NOMO-1 treated with DMSO at 0.1 percent for 48 hours (cell line): Measurements from ENCODE around the gene ABCG1.
A peak's percentile ranks its signal among the peaks of the same experiment; 100 is the strongest.

Experiments
- DNase-seq: peaks from one replicate; lab custom pipeline; 2025; ENCODE audit not compliant: unreplicated experiment; lab: John Stamatoyannopoulos, UW

ABCG1 gene

DNA sequence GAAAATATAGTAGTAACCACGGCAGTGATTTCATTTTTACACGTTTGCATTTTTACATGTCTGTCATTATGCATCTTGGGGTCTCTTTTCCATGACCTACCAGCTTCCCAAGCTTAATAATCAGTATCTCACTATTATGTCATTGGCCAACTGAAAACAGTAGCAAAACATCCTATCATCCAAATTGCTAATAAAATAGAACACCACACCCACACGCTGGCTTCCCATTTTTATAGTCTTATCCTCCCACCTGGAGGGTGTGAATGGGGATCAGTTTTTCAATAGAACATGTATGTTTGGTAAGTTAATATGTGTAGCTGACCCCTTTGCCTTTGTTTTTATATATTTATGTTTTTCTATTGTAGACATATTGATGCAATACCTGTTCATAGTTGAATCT lies 84.5 kb downstream of the ABCG1 start:
- no peak for DNase-seq

- no peak for DNase-seq
These were observed 85.9 kb downstream of the ABCG1 start for GRCh38 chr21:42304556-42305454.

- DNase-seq, result no peak
These were observed 86.8 kb downstream of the ABCG1 start for GRCh38 chr21:42305707-42306147.

DNA sequence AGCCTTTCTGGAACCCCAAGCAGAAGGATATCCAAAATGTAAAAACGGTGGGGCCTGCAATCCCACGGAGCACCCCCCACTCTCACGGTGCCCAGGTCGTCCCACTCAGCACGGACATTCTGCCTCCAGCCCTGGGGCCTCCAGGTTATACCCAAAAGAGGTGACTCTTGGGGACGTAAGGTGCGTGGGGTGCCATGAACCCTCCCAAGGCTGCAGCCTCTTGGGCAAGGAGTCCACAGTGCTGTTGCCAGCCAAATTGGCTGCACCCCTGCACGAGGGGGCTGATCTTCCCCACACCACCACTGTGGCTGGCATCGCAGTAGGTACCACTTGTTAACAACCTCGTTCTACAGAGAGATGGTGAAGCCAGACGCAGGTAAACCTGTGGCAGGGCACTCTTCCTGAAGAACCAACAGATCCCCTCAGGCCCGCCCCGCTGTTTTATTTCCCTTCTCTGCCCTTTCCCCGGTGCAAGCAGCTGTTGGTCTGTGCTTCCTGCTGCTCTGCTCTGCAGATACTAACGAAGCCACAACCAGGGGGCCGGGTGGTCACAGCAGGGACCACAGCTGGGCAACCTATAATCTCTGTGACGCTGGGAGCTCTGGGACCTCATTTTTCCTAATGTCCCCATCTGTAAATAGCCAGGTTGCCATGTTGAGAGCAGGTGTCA lies 87.6 kb downstream of the ABCG1 start:
- DNase-seq, result no peak

DNA sequence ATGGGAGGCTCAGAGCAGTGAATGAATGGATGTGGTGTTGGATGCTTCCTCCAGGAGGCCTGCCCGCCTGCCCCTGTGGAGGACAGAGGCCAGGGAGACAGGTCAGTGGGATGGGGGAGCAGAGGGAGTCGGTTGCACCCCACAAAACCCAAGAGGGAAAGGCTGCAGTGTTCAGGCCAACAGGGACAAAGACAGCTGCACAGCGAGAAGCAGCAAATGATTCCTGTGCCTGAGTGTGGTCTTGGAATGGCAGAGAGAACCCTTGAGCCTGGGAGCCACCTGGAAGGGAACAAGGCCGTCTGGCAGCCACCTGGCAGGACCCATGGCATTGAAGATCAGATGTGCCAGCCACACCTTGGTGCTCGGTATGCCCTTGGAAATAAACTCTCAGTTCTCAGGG lies 88.2 kb downstream of the ABCG1 start:
- DNase-seq, result no peak

- no peak for DNase-seq
These were observed 89.4 kb downstream of the ABCG1 start for GRCh38 chr21:42308161-42308913.

DNA sequence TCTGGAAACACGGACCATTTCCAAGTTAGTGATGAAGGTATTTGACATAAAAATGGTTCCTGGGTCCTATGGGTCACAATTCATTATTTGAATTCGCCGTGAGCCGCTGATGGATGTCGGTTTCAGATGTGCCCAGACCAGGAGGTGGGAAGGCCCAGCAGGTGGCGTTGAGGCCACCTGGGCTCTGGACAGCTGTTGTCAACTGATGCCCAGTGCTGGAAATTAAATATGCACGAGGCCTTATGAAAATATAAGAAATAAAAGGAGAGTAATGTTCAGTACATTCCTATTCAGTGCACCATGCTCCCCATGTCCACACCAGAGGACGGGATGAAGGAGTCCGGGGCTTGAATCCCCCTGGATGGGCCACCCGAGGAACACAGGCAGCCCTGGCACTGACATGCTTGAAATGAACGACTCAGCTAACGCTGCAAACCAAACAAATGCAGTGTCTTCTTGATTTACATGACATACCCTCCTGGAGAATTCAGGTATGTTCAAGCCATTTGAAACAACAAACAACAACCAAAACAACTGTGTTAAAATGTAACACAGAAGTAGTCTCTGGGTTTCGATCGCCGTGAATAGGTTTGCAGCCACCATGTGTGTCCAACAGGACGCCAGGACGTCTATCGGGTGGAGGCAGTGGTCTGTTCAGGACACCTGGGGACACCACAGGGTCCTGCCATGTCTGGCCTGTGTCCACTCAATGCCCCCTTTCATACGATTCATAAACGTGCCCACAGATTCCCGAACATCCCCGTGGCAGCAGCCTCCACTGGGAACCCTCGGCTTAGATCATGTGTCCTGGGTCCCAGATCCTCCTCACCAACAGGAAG lies 90.2 kb downstream of the ABCG1 start:
- DNase-seq, result no peak

- peak; percentile 7 for DNase-seq
These were observed 90.8 kb downstream of the ABCG1 start for GRCh38 chr21:42309753-42310213.

- no peak for DNase-seq
These were observed 91.6 kb downstream of the ABCG1 start for GRCh38 chr21:42310411-42311001.

- DNase-seq, result no peak
These were observed 92.2 kb downstream of the ABCG1 start for GRCh38 chr21:42311160-42311559.

DNA sequence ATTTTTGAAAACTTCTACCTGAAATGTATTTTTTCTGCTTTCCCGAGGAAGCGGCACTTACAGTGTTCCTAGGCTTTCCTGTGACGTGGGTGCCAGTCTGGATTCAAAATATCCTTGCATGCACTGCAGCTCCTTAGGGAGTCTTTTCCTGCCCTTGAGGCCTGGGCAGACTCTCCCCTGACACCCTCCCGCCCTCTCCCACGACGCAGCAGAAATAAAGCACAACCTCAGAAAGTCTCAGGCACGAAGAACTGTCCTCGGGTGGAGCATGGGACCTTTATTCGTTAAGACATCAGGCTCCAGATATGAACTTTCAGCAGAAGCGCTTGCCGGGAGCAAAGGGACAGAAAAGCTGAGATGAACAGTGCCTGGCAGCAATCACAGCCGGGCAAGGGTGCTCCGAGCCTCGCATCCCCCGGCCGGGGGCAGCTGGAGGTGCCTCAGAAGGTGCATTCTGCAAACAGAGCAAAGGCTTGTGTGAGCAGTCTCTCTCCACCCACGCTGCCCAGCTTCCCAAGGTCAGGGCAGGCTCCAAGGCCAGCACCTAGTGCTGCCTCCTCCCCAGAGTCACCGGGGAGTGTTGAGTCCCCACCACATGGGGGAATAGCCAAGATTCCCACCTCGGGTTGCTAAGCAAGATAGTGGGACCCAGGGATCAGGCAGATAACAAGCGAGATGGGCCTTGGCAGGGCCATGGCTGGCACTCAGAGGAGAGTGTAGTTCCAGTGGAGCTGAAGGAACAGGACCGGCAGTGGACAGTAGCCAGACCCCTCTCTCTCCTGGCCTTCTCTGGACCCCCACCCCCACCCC lies 93.1 kb downstream of the ABCG1 start:
- no peak for DNase-seq

DNA sequence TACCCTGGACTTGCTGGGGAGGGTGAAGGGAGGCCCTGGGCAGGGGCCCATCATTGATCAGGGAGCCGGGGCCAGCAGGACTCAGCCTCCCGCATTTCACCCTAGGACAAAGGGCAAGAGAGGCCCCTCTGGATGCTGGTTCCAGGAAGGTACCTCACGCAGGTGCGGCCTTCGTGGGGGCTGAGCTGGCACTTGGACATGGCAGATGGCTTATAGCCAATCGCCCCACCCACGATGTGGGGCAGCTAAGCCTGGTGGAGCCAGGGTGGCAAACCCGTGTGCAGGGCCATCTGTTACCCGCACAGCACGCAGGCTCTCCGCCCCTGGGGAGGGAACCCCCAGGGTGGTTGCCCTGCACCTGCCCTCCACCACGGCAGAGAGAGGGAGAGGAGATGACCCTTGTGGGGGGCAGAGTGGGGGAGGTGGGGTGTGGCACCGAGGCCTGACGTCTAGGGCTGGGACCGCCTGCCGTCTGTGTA lies 93.7 kb downstream of the ABCG1 start:
- DNase-seq, result no peak

DNA sequence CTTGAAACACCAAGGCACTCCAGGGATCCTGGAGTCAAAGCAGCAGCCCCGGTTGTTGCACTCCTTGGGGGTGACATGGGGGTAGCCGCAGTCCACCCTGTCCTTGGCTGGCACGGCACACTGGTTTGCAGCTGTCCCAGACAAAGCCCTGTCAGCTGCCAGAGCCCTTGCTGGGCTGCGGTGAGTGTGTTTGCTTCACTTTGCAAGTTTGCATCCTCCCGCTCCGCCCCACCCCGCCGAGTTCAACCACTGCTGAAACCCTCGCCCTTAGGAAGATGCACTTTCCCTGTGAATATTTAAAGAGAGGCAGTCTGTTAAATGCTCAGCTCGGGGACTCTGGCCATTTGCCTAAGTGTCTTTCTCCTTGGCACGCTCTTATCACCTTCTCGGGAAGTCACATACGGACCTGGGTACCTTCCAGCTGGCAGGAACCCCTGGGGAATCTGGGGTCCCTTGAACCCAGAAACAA lies 94.6 kb downstream of the ABCG1 start:
- no peak for DNase-seq

GRCh38 chr21:42314616-42315295 lies 95.8 kb downstream of the ABCG1 start:
- DNase-seq, result no peak

DNA sequence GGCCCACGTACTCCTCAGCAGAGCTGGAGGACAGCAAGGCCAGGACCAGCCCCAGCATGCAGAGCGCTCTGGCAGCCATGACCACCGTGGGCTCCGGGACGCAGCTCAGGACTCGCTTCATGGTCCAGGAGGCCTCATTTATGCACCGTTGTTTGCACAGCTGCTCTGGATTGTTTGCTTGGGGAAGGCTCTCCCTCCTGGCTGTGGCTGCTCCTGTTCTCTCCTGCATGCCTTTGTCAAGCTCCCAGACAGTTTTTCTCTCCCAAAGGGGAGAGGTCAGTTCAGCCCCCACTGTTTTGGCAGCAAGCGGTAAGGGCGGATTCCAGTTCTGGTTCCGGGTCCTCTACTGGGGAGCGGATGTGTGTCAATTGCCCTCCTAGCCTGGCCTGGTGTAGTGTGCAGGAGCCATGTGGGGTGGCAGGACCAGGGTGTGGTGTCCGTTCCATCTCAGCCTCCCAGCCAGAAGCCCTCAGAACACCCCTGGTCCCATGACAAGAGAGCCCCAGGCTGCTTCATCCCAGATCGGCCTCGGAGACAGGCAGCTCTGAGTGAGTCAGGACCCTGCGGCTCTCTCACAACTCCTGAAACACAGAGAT lies 96.5 kb downstream of the ABCG1 start, which contains the start of gene TFF3:
TSS of gene TFF3 (minus strand) at position 114 of the 596 bp plus-strand sequence. CDS start at position 79, 35 bp downstream.
- DNase-seq, result no peak

GRCh38 chr21:42316891-42317290 lies 98.0 kb downstream of the ABCG1 start:
- no peak for DNase-seq

DNA sequence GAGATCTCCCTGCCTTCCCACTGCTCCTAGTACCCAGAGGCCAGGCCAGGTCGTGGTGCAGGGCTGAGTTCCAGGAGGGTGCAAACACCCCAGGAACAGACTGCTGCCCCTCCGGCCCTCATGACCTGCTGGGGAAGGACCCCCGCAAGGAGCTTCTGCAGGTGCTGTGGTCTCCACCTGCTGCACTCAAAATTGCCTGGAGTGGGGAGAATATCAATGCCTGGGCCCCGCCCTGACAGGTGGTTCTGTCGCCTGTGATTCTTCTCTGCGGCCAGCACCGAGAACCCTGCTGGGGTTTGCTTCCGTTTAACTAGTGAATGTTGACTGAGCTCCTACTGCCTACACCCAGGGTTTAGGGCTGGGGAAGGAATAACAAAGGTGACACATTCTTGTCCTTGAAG lies 98.4 kb downstream of the ABCG1 start:
- DNase-seq, result no peak
